H9 (cell line): ENCODE data around the gene BEND4. TPM values are rescaled to one million over a fixed set of nuclear protein-coding genes. Genes with fewer than 3 reads are reported as not detected.
"Not testable (repeated sequence)": the region's sequence is repeated elsewhere in the genome, so short reads cannot be mapped to it uniquely, and the experiment has no call there.

Experiments used
- DNase-seq: peaks from one replicate; pipeline ENCODE4 v3.0.0-alpha.2; 2017
- H2AFZ ChIP-seq: one replicate; pipeline ENCODE4 v1.6.1; 2013; ENCODE audit warnings: mild to moderate bottlenecking, low read length, control low read depth, moderate library complexity
- H2AK5ac ChIP-seq: 2 replicates; pipeline ENCODE4 v1.6.1; 2013; ENCODE audit warnings: low read length, control low read depth, mixed read lengths; ENCODE audit not compliant: insufficient read length
- H2BK120ac ChIP-seq: one replicate; pipeline ENCODE4 v1.6.1; 2013; ENCODE audit warnings: low read depth, mild to moderate bottlenecking, low read length, control low read depth, inconsistent platforms; ENCODE audit not compliant: poor library complexity, severe bottlenecking
- H2BK12ac ChIP-seq: 2 replicates; pipeline ENCODE4 v1.6.1; 2013; ENCODE audit warnings: low read length, control low read depth, mixed read lengths, low read depth; ENCODE audit not compliant: insufficient read length
- H2BK15ac ChIP-seq: 2 replicates; pipeline ENCODE4 v1.6.1; 2013; ENCODE audit warnings: low read depth, low read length, control low read depth
- H2BK20ac ChIP-seq: one replicate; pipeline ENCODE4 v1.6.1; 2013; ENCODE audit warnings: low read depth, mild to moderate bottlenecking, low read length, control low read depth, inconsistent platforms; ENCODE audit not compliant: poor library complexity, severe bottlenecking
- H2BK5ac ChIP-seq: 2 replicates; pipeline ENCODE4 v1.6.1; 2013; ENCODE audit warnings: low read length, control low read depth, mixed read lengths; ENCODE audit not compliant: insufficient read length
- H3K14ac ChIP-seq: 2 replicates; pipeline ENCODE4 v1.6.1; 2013; ENCODE audit warnings: low read length, control low read depth; ENCODE audit not compliant: insufficient read depth
- H3K18ac ChIP-seq: 2 replicates; pipeline ENCODE4 v1.6.1; 2013; ENCODE audit warnings: low read depth, mild to moderate bottlenecking, mixed read lengths, low read length, control low read depth; ENCODE audit not compliant: insufficient read length
- H3K23ac ChIP-seq: 2 replicates; pipeline ENCODE4 v1.6.1; 2013; ENCODE audit warnings: low read length, control low read depth, mixed read lengths, low read depth; ENCODE audit not compliant: insufficient read length
- H3K23me2 ChIP-seq: 2 replicates; pipeline ENCODE4 v1.6.1; 2013; ENCODE audit warnings: low read depth, mild to moderate bottlenecking, mixed read lengths, low read length, control low read depth; ENCODE audit not compliant: insufficient read length, poor library complexity, severe bottlenecking
- H3K27ac ChIP-seq: 2 replicates; pipeline ENCODE4 v1.5.1; 2013; ENCODE audit warnings: low read length, control low read depth, mixed read lengths, low read depth; ENCODE audit not compliant: insufficient read length
- H3K27me3 ChIP-seq: 2 replicates; pipeline ENCODE4 v1.6.1; 2013; ENCODE audit warnings: low read length, control low read depth, inconsistent platforms; ENCODE audit not compliant: insufficient read depth
- H3K4ac ChIP-seq: 2 replicates; pipeline ENCODE4 v1.6.1; 2013; ENCODE audit warnings: low read depth, mild to moderate bottlenecking, control low read depth, inconsistent platforms, low read length, moderate library complexity
- H3K4me1 ChIP-seq: 2 replicates; pipeline ENCODE4 v1.6.1; 2013; ENCODE audit warnings: low read length, control low read depth, inconsistent platforms; ENCODE audit not compliant: insufficient read depth
- H3K4me2 ChIP-seq: 2 replicates; pipeline ENCODE4 v1.6.1; 2013; ENCODE audit warnings: low read length, control low read depth, mixed read lengths; ENCODE audit not compliant: insufficient read length, insufficient read depth
- H3K56ac ChIP-seq: 2 replicates; pipeline ENCODE4 v1.6.1; 2013; ENCODE audit warnings: low read depth, mild to moderate bottlenecking, mixed read lengths, low read length, control low read depth; ENCODE audit not compliant: insufficient read length
- H3K79me1 ChIP-seq: 2 replicates; pipeline ENCODE4 v1.6.1; 2013; ENCODE audit warnings: low read depth, mild to moderate bottlenecking, moderate library complexity, low read length, control low read depth, inconsistent platforms; ENCODE audit not compliant: insufficient read depth, poor library complexity, severe bottlenecking
- H3K79me2 ChIP-seq: 2 replicates; pipeline ENCODE4 v1.6.1; 2013; ENCODE audit warnings: low read length, control low read depth, inconsistent platforms; ENCODE audit not compliant: insufficient read depth
- H3K9ac ChIP-seq: 2 replicates; pipeline ENCODE4 v1.6.1; 2013; ENCODE audit warnings: low read length, control low read depth, mixed read lengths; ENCODE audit not compliant: insufficient read length; ENCODE audit errors: extremely low read depth
- H3K9me3 ChIP-seq: one replicate; pipeline ENCODE4 v1.6.1; 2013; ENCODE audit warnings: low read depth, low read length, inconsistent platforms; ENCODE audit not compliant: control insufficient read depth
- H3T11ph ChIP-seq: one replicate; pipeline ENCODE4 v1.6.1; 2013; ENCODE audit warnings: mild to moderate bottlenecking, low read length, control low read depth, inconsistent platforms
- H4K20me1 ChIP-seq: one replicate; pipeline ENCODE4 v1.6.1; 2013; ENCODE audit not compliant: control insufficient read depth, insufficient read length, insufficient read depth
- H4K5ac ChIP-seq: 2 replicates; pipeline ENCODE4 v1.6.1; 2013; ENCODE audit warnings: low read depth, mild to moderate bottlenecking, mixed read lengths, low read length, control low read depth; ENCODE audit not compliant: insufficient read length
- H4K8ac ChIP-seq: replicated peaks from 2 replicates; pipeline ENCODE4 v1.6.1; 2013; ENCODE audit warnings: low read length, control low read depth, mixed read lengths, low read depth; ENCODE audit not compliant: insufficient read length
- H4K91ac ChIP-seq: 2 replicates; pipeline ENCODE4 v1.6.1; 2013; ENCODE audit warnings: low read depth, mild to moderate bottlenecking, moderate library complexity, mixed read lengths, low read length, control low read depth; ENCODE audit not compliant: insufficient read length
- H3K27ac Mint-ChIP-seq, 3 experiments: 2 replicates in 2 of 3; 3 replicates in 1 of 3; pipeline ENCODE4 v1.8.0; 2020 to 2021; ENCODE audit warnings: mixed read lengths in 3 of 3, mild to moderate bottlenecking in 1 of 3, moderate library complexity in 1 of 3
- H3K27me3 Mint-ChIP-seq: 2 replicates; pipeline ENCODE4 v1.8.0; 2021; ENCODE audit warnings: low read depth, mild to moderate bottlenecking, moderate library complexity, mixed read lengths
- H3K36me3 Mint-ChIP-seq, 3 experiments: 2 replicates in 2 of 3; 3 replicates in 1 of 3; pipeline ENCODE4 v1.8.0; 2020 to 2021; ENCODE audit warnings: low read depth in 3 of 3, mixed read lengths in 3 of 3; ENCODE audit not compliant: insufficient read depth in 1 of 3
- H3K4me1 Mint-ChIP-seq, 2 experiments: 2 replicates each; pipeline ENCODE4 v1.8.0; 2020; ENCODE audit warnings: mixed read lengths in 2 of 2
- H3K4me3 Mint-ChIP-seq, 2 experiments: 2 replicates in 1 of 2; 3 replicates in 1 of 2; pipeline ENCODE4 v1.8.0; 2020 to 2021; ENCODE audit warnings: mild to moderate bottlenecking in 2 of 2, mixed read lengths in 2 of 2, moderate library complexity in 1 of 2
- H3K9me3 Mint-ChIP-seq, 2 experiments: 2 replicates in 1 of 2; 3 replicates in 1 of 2; pipeline ENCODE4 v1.8.0; 2020; ENCODE audit warnings: mild to moderate bottlenecking in 2 of 2, mixed read lengths in 2 of 2, moderate library complexity in 1 of 2
- WGBS: extraction: QIAGEN DNeasy Blood & Tissue Kit; methylation state at CpG from one replicate; pipeline ENCODE4 v1.1.7; 2013; ENCODE audit warnings: missing lambda C conversion rate, low lambda C conversion rate, mixed read lengths; ENCODE audit not compliant: insufficient read length; ENCODE audit errors: extremely low coverage; 5-methylcytosine and 5-hydroxymethylcytosine counted together
- total RNA-seq: library from RNA; stranded (reverse); gene quantifications from 2 replicates; pipeline ENCODE4 v1.2.1, GENCODE V29; 2021
- TF ChIP-seq, protein P1 (sequence below): fragments of 200-600 bp; sonication (generic); conservative IDR thresholded peaks from 3 replicates; pipeline ENCODE4 v1.8.0; 2021; ENCODE audit warnings: antibody characterized with exemption, mild to moderate bottlenecking

The BEND4 gene
- total RNA-seq, 1 experiment from 2014 or later, result 25.1 TPM

DNA sequence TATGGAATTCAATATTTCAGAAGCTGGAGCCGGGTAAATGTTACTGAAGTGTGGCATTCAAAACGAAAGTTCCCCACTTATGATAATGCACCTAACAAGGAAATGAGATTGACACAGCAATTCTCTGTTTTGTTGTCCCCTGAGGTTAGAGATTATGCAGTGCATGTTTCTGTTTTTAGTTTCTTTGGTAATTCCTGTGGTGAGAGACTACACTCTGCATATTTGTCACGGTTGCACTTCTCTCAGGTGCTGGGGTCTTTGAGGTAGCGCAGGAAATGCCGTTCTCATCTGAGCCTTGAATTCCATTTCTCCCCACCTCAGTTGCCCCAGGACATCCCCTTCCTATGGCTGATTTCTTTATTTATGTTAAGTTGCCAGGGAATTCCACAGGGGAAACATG lies 15.3 kb upstream of the BEND4 start:
- no peaks in the 10 kb centered on the region for H3K79me2 ChIP-seq

DNA sequence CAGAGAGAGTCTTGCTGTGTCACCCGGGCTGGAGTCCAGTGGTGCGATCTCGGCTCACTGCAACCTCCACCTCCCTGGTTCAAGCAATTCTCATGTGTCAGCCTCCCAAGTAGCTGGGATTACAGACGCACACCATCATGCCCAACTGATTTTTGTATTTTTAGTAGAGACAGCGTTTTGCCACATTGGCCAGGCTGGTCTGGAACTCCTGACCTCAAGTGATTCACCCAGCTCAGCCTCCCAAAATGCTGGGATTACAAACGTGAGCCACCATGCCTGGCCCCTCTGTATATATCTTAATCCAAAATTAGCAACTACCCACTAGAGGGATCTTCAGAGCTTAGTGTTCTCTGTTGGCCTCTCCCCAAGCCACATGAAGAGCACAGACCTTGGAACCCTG lies 13.7 kb upstream of the BEND4 start:
- H3K4me3 Mint-ChIP-seq, H2BK20ac ChIP-seq: not testable (repeated sequence)

More for the DNA sequence above, 15.3 kb upstream of the BEND4 start:
- Histone ChIP-seq H2BK5ac (no peak overlapping the region), H4K8ac (no peak overlapping the region), H3K4me1 (no peaks in the 10 kb centered on the region), H4K20me1 (no peaks in the 10 kb centered on the region), H2BK12ac (no peak overlapping the region), H3K4me2 (no peak overlapping the region), H4K5ac (no peak overlapping the region), H3K18ac (no peak overlapping the region), H3K14ac (no peak overlapping the region), H3K27me3 (no peaks in the 10 kb centered on the region), H4K91ac (no peak overlapping the region), H3K23ac (no peak overlapping the region), H3K23me2 (no peaks in the 10 kb centered on the region), H3K4ac (no peak overlapping the region), H3K79me1 (no peaks in the 10 kb centered on the region), H3K9me3 (no peaks in the 10 kb centered on the region), H2BK20ac (no peak overlapping the region), H3K27ac (no peak overlapping the region), H2BK120ac (no peak overlapping the region), H2AK5ac (no peak overlapping the region), H3K9ac (no peak overlapping the region), H2BK15ac (no peak overlapping the region), H3T11ph (no peak overlapping the region), H3K56ac (no peak overlapping the region), H2AFZ (no peak overlapping the region)
- H3K4me3 Mint-ChIP-seq, result no peak overlapping the region
- H3K36me3 Mint-ChIP-seq, result peaks cover 0 to 4% (median 3%) of the 10 kb centered on the region in 3 experiments; a peak in 1 of 7 replicates
- no peak for DNase-seq
- H3K27me3 Mint-ChIP-seq, result no peaks in the 10 kb centered on the region; the same call in none of the 2 replicates
- WGBS, result no CpG with 5 or more reads among the region's 5 CpGs
- TF ChIP-seq, protein P1, sequence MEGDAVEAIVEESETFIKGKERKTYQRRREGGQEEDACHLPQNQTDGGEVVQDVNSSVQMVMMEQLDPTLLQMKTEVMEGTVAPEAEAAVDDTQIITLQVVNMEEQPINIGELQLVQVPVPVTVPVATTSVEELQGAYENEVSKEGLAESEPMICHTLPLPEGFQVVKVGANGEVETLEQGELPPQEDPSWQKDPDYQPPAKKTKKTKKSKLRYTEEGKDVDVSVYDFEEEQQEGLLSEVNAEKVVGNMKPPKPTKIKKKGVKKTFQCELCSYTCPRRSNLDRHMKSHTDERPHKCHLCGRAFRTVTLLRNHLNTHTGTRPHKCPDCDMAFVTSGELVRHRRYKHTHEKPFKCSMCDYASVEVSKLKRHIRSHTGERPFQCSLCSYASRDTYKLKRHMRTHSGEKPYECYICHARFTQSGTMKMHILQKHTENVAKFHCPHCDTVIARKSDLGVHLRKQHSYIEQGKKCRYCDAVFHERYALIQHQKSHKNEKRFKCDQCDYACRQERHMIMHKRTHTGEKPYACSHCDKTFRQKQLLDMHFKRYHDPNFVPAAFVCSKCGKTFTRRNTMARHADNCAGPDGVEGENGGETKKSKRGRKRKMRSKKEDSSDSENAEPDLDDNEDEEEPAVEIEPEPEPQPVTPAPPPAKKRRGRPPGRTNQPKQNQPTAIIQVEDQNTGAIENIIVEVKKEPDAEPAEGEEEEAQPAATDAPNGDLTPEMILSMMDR, result no peak
- no peaks in the 10 kb centered on the region for H3K9me3 Mint-ChIP-seq
- H3K27ac Mint-ChIP-seq, result no peak overlapping the region
- H3K4me1 Mint-ChIP-seq, result peaks cover 6 to 13% of the 10 kb centered on the region in 2 experiments

More for the DNA sequence above, 13.7 kb upstream of the BEND4 start:
- not testable (repeated sequence) for H2BK120ac ChIP-seq, H4K5ac ChIP-seq, H2AK5ac ChIP-seq, H3K4me1 Mint-ChIP-seq, H3K56ac ChIP-seq, H2BK15ac ChIP-seq, H3K27ac ChIP-seq, DNase-seq, H3K4me1 ChIP-seq, H3K4me2 ChIP-seq, H3K18ac ChIP-seq, H2BK12ac ChIP-seq, H2AFZ ChIP-seq, H3K27ac Mint-ChIP-seq, H2BK5ac ChIP-seq, H3K4ac ChIP-seq, H3K27me3 ChIP-seq, H4K8ac ChIP-seq, H3K9me3 ChIP-seq, H3K79me2 ChIP-seq, H3K14ac ChIP-seq, H3K36me3 Mint-ChIP-seq, H4K91ac ChIP-seq, H3K79me1 ChIP-seq, H3K23ac ChIP-seq, H3T11ph ChIP-seq, H3K9me3 Mint-ChIP-seq, H3K23me2 ChIP-seq, H4K20me1 ChIP-seq, H3K27me3 Mint-ChIP-seq, H3K9ac ChIP-seq
- no CpG with 5 or more reads among the region's 6 CpGs for WGBS
